Neural cell (in vitro differentiated cells): ENCODE results near the gene TBXA2R. TPM values are rescaled to one million over a fixed set of nuclear protein-coding genes. Genes with fewer than 3 reads are reported as not detected.

ENCODE experiments used
- H2AFZ ChIP-seq: fragments of 200-600, 300-800 bp; sonication (generic), shearing (Covaris generic); 2 replicates; pipeline ENCODE4 v1.6.0; 2014; ENCODE audit warnings: low read depth, mild to moderate bottlenecking, antibody characterized with exemption, low read length, moderate library complexity
- H3F3A ChIP-seq: fragments of 200-600 bp; shearing (Covaris generic); 2 replicates; pipeline ENCODE4 v1.6.1; 2016; ENCODE audit warnings: mild to moderate bottlenecking, moderate library complexity, mixed read lengths, antibody characterized with exemption, low read length; ENCODE audit not compliant: insufficient read depth, poor library complexity, severe bottlenecking
- H3K27ac ChIP-seq: fragments of 200-600, 300-800 bp; sonication (generic), shearing (Covaris generic); 2 replicates; pipeline ENCODE4 v1.5.1; 2014; ENCODE audit warnings: mild to moderate bottlenecking, low read length, moderate library complexity
- H3K27me3 ChIP-seq: fragments of 300-800, 200-600 bp; sonication (generic), shearing (Covaris generic); 2 replicates; pipeline ENCODE4 v1.6.0; 2014; ENCODE audit warnings: mild to moderate bottlenecking, low read depth, low read length, moderate library complexity; ENCODE audit not compliant: insufficient read depth
- H3K36me3 ChIP-seq: fragments of 300-800, 200-600 bp; sonication (generic), shearing (Covaris generic); 2 replicates; pipeline ENCODE4 v1.5.1; 2014; ENCODE audit warnings: mild to moderate bottlenecking, antibody characterized with exemption, low read length, moderate library complexity; ENCODE audit not compliant: insufficient read depth
- H3K4me2 ChIP-seq: fragments of 300-800, 200-600 bp; sonication (generic), shearing (Covaris generic); 2 replicates; pipeline ENCODE4 v1.6.0; 2014; ENCODE audit warnings: mild to moderate bottlenecking, low read length
- H3K4me3 ChIP-seq: fragments of 300-800, 200-600 bp; sonication (generic), shearing (Covaris generic); 2 replicates; pipeline ENCODE4 v1.5.1; 2014; ENCODE audit warnings: mild to moderate bottlenecking, low read length, moderate library complexity
- H3K79me2 ChIP-seq: fragments of 200-600 bp; shearing (Covaris generic); replicated peaks from 2 replicates; pipeline ENCODE4 v1.6.0; 2014; ENCODE audit warnings: mild to moderate bottlenecking, low read length, moderate library complexity; ENCODE audit not compliant: insufficient read depth
- H3K9ac ChIP-seq: fragments of 300-800, 200-600 bp; sonication (generic), shearing (Covaris generic); 2 replicates; pipeline ENCODE4 v1.6.1; 2016; ENCODE audit warnings: mild to moderate bottlenecking, low read length, mixed read lengths
- H3K9me2 ChIP-seq: fragments of 200-600 bp; shearing (Covaris generic); 2 replicates; pipeline ENCODE4 v1.6.1; 2016; ENCODE audit warnings: mild to moderate bottlenecking, low read length, mixed read lengths; ENCODE audit not compliant: insufficient read depth
- H3K9me3 ChIP-seq: fragments of 200-600, 300-800 bp; sonication (generic), shearing (Covaris generic); 2 replicates; pipeline ENCODE4 v1.6.1; 2016; ENCODE audit warnings: mild to moderate bottlenecking, mixed run types, low read length, moderate library complexity, mixed read lengths
- H4K20me1 ChIP-seq: fragments of 200-600 bp; shearing (Covaris generic); 2 replicates; pipeline ENCODE4 v1.6.1; 2016; ENCODE audit warnings: mild to moderate bottlenecking, mixed run types; ENCODE audit not compliant: insufficient read depth
- CTCF ChIP-seq: fragments of 450-650 bp; IDR thresholded peaks from 2 replicates; pipeline ENCODE4 v1.5.1; 2014; ENCODE audit warnings: antibody characterized with exemption, mild to moderate bottlenecking, moderate library complexity; ENCODE audit not compliant: poor library complexity, severe bottlenecking
- EP300 ChIP-seq: fragments of 450-650 bp; conservative IDR thresholded peaks from 2 replicates; pipeline ENCODE4 v1.6.1; 2014; ENCODE audit warnings: antibody characterized with exemption, mild to moderate bottlenecking, moderate library complexity; ENCODE audit not compliant: poor library complexity, severe bottlenecking
- EZH2 ChIP-seq: fragments of 200-600, 300-800 bp; shearing (Covaris generic), sonication (generic); IDR thresholded peaks from 2 replicates; pipeline ENCODE4 v1.6.1; 2014; ENCODE audit warnings: antibody characterized with exemption, low read length, borderline replicate concordance, mild to moderate bottlenecking; ENCODE audit not compliant: insufficient read depth, poor library complexity, severe bottlenecking
- MXI1 ChIP-seq: fragments of 450-650 bp; conservative IDR thresholded peaks from 2 replicates; pipeline ENCODE4 v1.6.1; 2014; ENCODE audit warnings: antibody characterized with exemption, mild to moderate bottlenecking; ENCODE audit not compliant: poor library complexity, severe bottlenecking
- POLR2AphosphoS5 ChIP-seq: IDR thresholded peaks from 2 replicates; pipeline ENCODE4 v1.6.1; 2012
- RAD21 ChIP-seq: fragments of 450-650 bp; conservative IDR thresholded peaks from 2 replicates; pipeline ENCODE4 v1.6.1; 2014; ENCODE audit warnings: antibody characterized with exemption, mild to moderate bottlenecking, moderate library complexity
- REST ChIP-seq: IDR thresholded peaks from 2 replicates; pipeline ENCODE4 v1.6.1; 2012; ENCODE audit warnings: borderline replicate concordance
- SMC3 ChIP-seq: fragments of 450-650 bp; conservative IDR thresholded peaks from 2 replicates; pipeline ENCODE4 v1.6.1; 2014; ENCODE audit warnings: antibody characterized with exemption, mild to moderate bottlenecking, moderate library complexity; ENCODE audit not compliant: poor library complexity
- TAF1 ChIP-seq: IDR thresholded peaks from 2 replicates; pipeline ENCODE4 v1.6.1; 2012; ENCODE audit warnings: low read depth
- polyA plus RNA-seq: library from polyadenylated mRNA; depleted of rRNA; stranded (reverse); fragments of >200 nt; gene quantifications from 2 replicates; pipeline ENCODE4 v1.2.3, GENCODE V29; 2014

TBXA2R gene
- polyA plus RNA-seq, 1 donor from 2014 or later: not detected

GRCh38 chr19:3625996-3626472 lies 19.4 kb upstream of the TBXA2R start:
- Histone ChIP-seq H4K20me1 (no peaks in the 10 kb centered on the region), H3F3A (no peaks in the 10 kb centered on the region), H3K4me2 (peak overlapping the region; percentile 58), H3K4me3 (peak overlapping the region; percentile 78), H3K9ac (peak overlapping the region; percentile 70), H3K27ac (peak overlapping the region; percentile 87), H3K36me3 (no peaks in the 10 kb centered on the region), H3K79me2 (peaks cover 11% of the 10 kb centered on the region), H3K9me3 (no peaks in the 10 kb centered on the region), H2AFZ (peak overlapping the region; percentile 53), H3K27me3 (no peaks in the 10 kb centered on the region), H3K9me2 (no peaks in the 10 kb centered on the region)
- TF ChIP-seq SMC3: no peak
- no peak for TF ChIP-seq REST
- TF ChIP-seq POLR2AphosphoS5: no peak
- TF ChIP-seq RAD21: no peak
- no peak for TF ChIP-seq MXI1
- TF ChIP-seq TAF1: no peak
- TF ChIP-seq CTCF: no peak
- TF ChIP-seq EP300: no peak
- TF ChIP-seq EZH2: no peak

- Histone ChIP-seq H3K9me2 (no peaks in the 10 kb centered on the region), H4K20me1 (no peaks in the 10 kb centered on the region)
- TF ChIP-seq EZH2: no peak
- TF ChIP-seq EP300: no peak
- TF ChIP-seq SMC3: no peak
- TF ChIP-seq TAF1: no peak
- TF ChIP-seq CTCF: no peak
- TF ChIP-seq REST: no peak
- no peak for TF ChIP-seq MXI1
- TF ChIP-seq RAD21: no peak
Measured at GRCh38 chr19:3623716-3624115, 17.0 kb upstream of the TBXA2R start.

More at GRCh38 chr19:3623716-3624115, 17.0 kb upstream of the TBXA2R start:
- Histone ChIP-seq H3K4me3 (no peak overlapping the region), H3K27ac (no peak overlapping the region), H3K79me2 (peaks cover 11% of the 10 kb centered on the region), H3K4me2 (no peak overlapping the region), H3F3A (no peaks in the 10 kb centered on the region), H3K36me3 (no peaks in the 10 kb centered on the region), H3K9ac (no peak overlapping the region), H3K9me3 (no peaks in the 10 kb centered on the region), H2AFZ (no peak overlapping the region), H3K27me3 (no peaks in the 10 kb centered on the region)
